ENCODE data around the gene RNF133.
A peak's percentile ranks its signal among the peaks of the same experiment; 100 is the strongest.

The RNF133 gene

GRCh38 chr7:122692769-122693309 lies 6.1 kb downstream of the RNF133 start:
- DNase-seq (ENCODE audit: low read depth): no peak
- no peak overlapping the region for H3K4me3 ChIP-seq (ENCODE audit: low read depth, low read length)
- TF ChIP-seq CTCF (IDR thresholded peaks at IDR 0.05; ENCODE audit: insufficient read depth, low read depth, low read length, missing control alignments): no peak

- H3K4me3 ChIP-seq (ENCODE audit: low read depth, low read length): no peak overlapping the region
- no peak for DNase-seq (ENCODE audit: low read depth)
- TF ChIP-seq CTCF (IDR thresholded peaks at IDR 0.05; ENCODE audit: insufficient read depth, low read depth, low read length, missing control alignments): no peak
Observed at GRCh38 chr7:122691569-122692235, 7.2 kb downstream of the RNF133 start.

GRCh38 chr7:122689346-122690109 lies 9.4 kb downstream of the RNF133 start:
- no peak overlapping the region for H3K4me3 ChIP-seq (ENCODE audit: low read depth, low read length)
- TF ChIP-seq CTCF (IDR thresholded peaks at IDR 0.05; ENCODE audit: insufficient read depth, low read depth, low read length, missing control alignments): no peak
- peak; percentile 17 for DNase-seq (ENCODE audit: low read depth)

GRCh38 chr7:122688400-122688998 lies 10.4 kb downstream of the RNF133 start:
- no peak for DNase-seq (ENCODE audit: low read depth)
- H3K4me3 ChIP-seq (ENCODE audit: low read depth, low read length): no peak overlapping the region
- TF ChIP-seq CTCF (IDR thresholded peaks at IDR 0.05; ENCODE audit: insufficient read depth, low read depth, low read length, missing control alignments): no peak

GRCh38 chr7:122686360-122686878 lies 12.5 kb downstream of the RNF133 start:
- H3K4me3 ChIP-seq (ENCODE audit: low read depth, low read length): no peak overlapping the region
- no peak for TF ChIP-seq CTCF (IDR thresholded peaks at IDR 0.05; ENCODE audit: insufficient read depth, low read depth, low read length, missing control alignments)

GRCh38 chr7:122684504-122684903 lies 14.4 kb downstream of the RNF133 start:
- TF ChIP-seq CTCF (IDR thresholded peaks at IDR 0.05; ENCODE audit: insufficient read depth, low read depth, low read length, missing control alignments): no peak
- no peak for DNase-seq (ENCODE audit: low read depth)
- H3K4me3 ChIP-seq (ENCODE audit: low read depth, low read length): no peak overlapping the region

More at GRCh38 chr7:122686360-122686878, 12.5 kb downstream of the RNF133 start:
- DNase-seq (ENCODE audit: low read depth): no peak

All from GM12865 (cell line).